ENCODE data around the gene DLG2.

DNA sequence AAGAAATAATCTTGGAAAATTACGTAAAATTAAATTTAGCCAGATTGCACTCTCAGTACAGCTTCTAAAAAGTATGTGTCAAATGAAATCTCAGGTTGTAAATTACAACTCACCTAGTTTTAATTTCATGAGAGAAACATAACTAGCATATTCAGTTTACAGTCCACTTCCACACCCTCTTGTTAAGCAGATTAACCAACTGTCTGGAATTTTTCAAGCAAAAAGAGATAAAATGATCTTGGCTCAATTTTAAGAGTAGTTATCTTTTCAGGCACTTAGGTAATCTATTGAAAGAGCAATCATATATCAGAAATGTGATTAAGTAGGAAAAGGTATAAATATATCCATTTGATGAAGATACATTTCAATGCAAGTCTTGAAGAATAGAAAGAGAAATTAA is 1412.6 kb downstream of the DLG2 start:
- TF ChIP-seq CTCF (IDR thresholded peaks at IDR 0.05) (no peak), EP300 (IDR thresholded peaks at IDR 0.05) (no peak)

All from tibial nerve (tissue), 4 donors.